ENCODE measurements around the gene MRTFA.

- TF ChIP-seq CTCF (conservative IDR thresholded peaks at IDR 0.05): no peak
- TF ChIP-seq EZH2 (IDR thresholded peaks at IDR 0.05; ENCODE audit: low read depth): no peak
Measured at GRCh38 chr22:40626851-40627250, 9.7 kb downstream of the MRTFA start.

Data from PC-9 (cell line).